Breast epithelium (tissue), 4 donors: ENCODE results near the gene LAMP2. TPM values are rescaled to one million over a fixed set of nuclear protein-coding genes. Genes with fewer than 3 reads are reported as not detected.

Source experiments
- DNase-seq, 2 donors: peaks; one replicate each; pipeline ENCODE4 v3.0.0-alpha.2; 2019; ENCODE audit warnings: low spot score in 2 of 2
- H3K27ac ChIP-seq, 2 donors: fragments of 200-600 bp; sonication (generic) in 1 of 2; one replicate each; pipeline ENCODE4 v1.5.1; 2016 to 2019; ENCODE audit warnings: mild to moderate bottlenecking in 1 of 2
- H3K27me3 ChIP-seq, 2 donors: fragments of 200-600 bp; sonication (generic) in 1 of 2; one replicate each; pipeline versions ENCODE4 v1.5.1 to v1.6.0; 2017 to 2019; ENCODE audit warnings: control low read depth in 1 of 2, mild to moderate bottlenecking in 1 of 2
- H3K36me3 ChIP-seq: fragments of 200-600 bp; one replicate; pipeline ENCODE4 v1.5.1; 2019
- H3K4me1 ChIP-seq, 2 donors: fragments of 200-600 bp; sonication (generic); one replicate each; pipeline ENCODE4 v1.5.1; 2016 to 2019; ENCODE audit warnings: control low read depth in 1 of 2
- H3K4me3 ChIP-seq, 3 donors: fragments of 200-600 bp; sonication (generic); 1 replicate in 2 of 3; 2 replicates in 1 of 3; pipeline ENCODE4 v1.5.1; 2016 to 2019; ENCODE audit warnings: mild to moderate bottlenecking in 3 of 3, moderate library complexity in 2 of 3
- H3K9me3 ChIP-seq, 2 donors: fragments of 200-600 bp; sonication (generic) in 1 of 2; one replicate each; pipeline ENCODE4 v1.5.1; 2016 to 2019; ENCODE audit warnings: control low read depth in 1 of 2
- POLR2A ChIP-seq: fragments of 450-650 bp; IDR thresholded peaks from one replicate; pipeline ENCODE4 v1.6.1; 2016; ENCODE audit warnings: antibody characterized with exemption, mild to moderate bottlenecking, moderate library complexity
- POLR2AphosphoS5 ChIP-seq, 3 donors: sonication (generic); formaldehyde crosslinking; IDR thresholded peaks; one replicate each; pipeline ENCODE4 v1.6.1; 2017; ENCODE audit warnings: antibody characterized with exemption in 3 of 3
- intact Hi-C: fragments of 100-400 bp; cut with DNase I; formaldehyde crosslinking; loops from one replicate; pipeline ENCODE4 v1.15.1; 2023; ENCODE audit warnings: low total_unique reads
- total RNA-seq, 3 donors: library from RNA; depleted of rRNA; stranded (reverse); fragments of >200 nt; gene quantifications; one replicate each; pipeline ENCODE4 v1.1.0, GENCODE V29; 2016
- TF ChIP-seq, protein P1 (sequence below), 3 donors: fragments of 450-650 bp; IDR thresholded peaks; one replicate each; pipeline ENCODE4 v1.5.1; 2016 to 2017; ENCODE audit warnings: antibody characterized with exemption in 3 of 3, mild to moderate bottlenecking in 3 of 3, moderate library complexity in 3 of 3

Gene LAMP2
- total RNA-seq, 3 donors from 2014 or later = 135 to 197 (median 135) TPM

DNA sequence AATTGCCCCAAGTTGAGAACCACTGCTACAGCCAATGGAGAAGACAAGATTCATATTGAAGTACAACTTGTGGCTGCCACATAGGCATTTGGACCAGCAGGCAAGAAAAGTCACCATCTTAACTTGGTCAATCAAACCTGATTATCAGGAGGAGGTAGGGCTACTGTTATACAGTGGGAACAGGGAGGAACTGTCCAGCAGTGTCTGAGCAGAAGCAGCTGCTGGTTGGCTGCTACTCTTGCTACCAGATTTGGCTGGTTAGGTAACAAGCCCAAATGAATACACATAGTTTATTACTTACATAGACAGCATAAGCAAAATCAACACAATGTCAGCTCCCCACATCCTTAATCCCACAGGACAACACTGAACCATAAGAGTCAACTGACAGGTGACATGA lies 67.8 kb downstream of the LAMP2 start:
- Histone ChIP-seq H3K4me3 (no peak overlapping the region), H3K9me3 (no peaks in the 10 kb centered on the region), H3K36me3 (no peaks in the 10 kb centered on the region), H3K27ac (no peak overlapping the region), H3K4me1 (no peaks in the 10 kb centered on the region), H3K27me3 (peaks cover 0 to 6% of the 10 kb centered on the region in 2 donors)
- TF ChIP-seq, protein P1, sequence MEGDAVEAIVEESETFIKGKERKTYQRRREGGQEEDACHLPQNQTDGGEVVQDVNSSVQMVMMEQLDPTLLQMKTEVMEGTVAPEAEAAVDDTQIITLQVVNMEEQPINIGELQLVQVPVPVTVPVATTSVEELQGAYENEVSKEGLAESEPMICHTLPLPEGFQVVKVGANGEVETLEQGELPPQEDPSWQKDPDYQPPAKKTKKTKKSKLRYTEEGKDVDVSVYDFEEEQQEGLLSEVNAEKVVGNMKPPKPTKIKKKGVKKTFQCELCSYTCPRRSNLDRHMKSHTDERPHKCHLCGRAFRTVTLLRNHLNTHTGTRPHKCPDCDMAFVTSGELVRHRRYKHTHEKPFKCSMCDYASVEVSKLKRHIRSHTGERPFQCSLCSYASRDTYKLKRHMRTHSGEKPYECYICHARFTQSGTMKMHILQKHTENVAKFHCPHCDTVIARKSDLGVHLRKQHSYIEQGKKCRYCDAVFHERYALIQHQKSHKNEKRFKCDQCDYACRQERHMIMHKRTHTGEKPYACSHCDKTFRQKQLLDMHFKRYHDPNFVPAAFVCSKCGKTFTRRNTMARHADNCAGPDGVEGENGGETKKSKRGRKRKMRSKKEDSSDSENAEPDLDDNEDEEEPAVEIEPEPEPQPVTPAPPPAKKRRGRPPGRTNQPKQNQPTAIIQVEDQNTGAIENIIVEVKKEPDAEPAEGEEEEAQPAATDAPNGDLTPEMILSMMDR (IDR thresholded peaks at IDR 0.05) = no peak
- TF ChIP-seq POLR2A (no peak), POLR2AphosphoS5 (IDR thresholded peaks at IDR 0.05) (no peak)
- no peak for DNase-seq
- intact Hi-C loops = no loop called here

DNA sequence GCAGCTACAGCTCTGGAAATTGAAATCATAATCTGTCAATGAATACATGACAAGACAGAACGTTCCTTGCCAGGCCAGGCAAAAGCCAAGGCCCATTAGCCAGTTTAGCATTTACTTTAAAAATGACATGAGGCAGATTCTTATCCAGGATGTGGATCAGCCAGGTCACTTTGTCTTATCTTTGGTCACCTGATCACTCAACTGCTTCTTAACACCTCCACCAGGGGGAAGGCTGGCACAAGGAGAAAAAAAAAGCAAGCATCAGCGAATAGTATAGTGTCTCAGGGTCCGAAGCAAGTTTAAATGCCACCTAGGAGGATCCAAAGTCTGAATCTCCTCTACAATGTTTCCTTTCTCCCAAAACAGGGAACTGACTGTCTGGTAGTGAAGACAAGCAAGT lies 88.4 kb downstream of the LAMP2 start:
- Histone ChIP-seq H3K27me3 (peaks cover 0 to 36% of the 10 kb centered on the region in 2 donors), H3K4me1 (no peaks in the 10 kb centered on the region), H3K36me3 (no peaks in the 10 kb centered on the region), H3K9me3 (no peaks in the 10 kb centered on the region), H3K4me3 (no peak overlapping the region), H3K27ac (no peak overlapping the region)
- TF ChIP-seq POLR2A = no peak
- TF ChIP-seq, protein P1 (IDR thresholded peaks at IDR 0.05) = peak in 2 of 3 donors; percentile 20 to 38
- intact Hi-C loops = no loop called here
- no peak for DNase-seq

DNA sequence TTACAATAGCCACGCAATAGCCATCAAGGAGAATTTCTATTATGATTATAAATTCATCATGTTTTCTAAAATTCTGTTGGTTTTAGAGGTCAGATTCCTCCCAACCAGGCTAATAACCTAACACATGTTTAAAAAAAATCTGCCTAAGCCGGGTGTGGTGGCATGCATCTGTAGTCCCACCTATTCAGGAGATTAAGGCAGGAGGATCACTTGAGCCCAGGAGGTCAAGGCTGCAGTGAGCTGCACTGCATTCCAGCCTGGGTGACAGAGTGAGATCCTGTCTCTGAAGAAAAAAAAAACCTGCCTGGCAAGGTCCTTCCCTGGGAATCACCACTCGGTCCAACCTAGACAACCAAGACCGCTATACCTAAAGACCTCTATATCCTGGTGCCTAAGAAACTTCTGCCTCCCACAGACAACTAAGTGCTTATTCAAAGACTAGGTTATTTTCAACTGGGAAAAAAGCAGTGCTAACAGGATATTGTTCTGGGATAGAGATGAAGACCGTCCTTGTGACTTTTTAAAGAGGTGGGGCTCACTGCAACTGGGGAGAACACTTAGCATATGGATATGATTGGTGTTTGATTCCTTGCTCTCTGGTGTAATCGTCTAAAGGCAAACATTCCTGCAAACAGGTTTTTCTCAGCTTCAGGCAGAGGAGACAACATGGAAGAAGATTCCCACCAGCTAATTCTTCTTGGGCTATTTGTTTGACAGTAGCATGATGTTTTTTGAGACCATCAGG lies 89.0 kb downstream of the LAMP2 start:
- Histone ChIP-seq H3K4me3 (no peak overlapping the region), H3K9me3 (no peaks in the 10 kb centered on the region), H3K27me3 (peaks cover 0 to 36% of the 10 kb centered on the region in 2 donors), H3K27ac (no peak overlapping the region), H3K4me1 (no peaks in the 10 kb centered on the region), H3K36me3 (no peaks in the 10 kb centered on the region)
- TF ChIP-seq POLR2A = no peak
- TF ChIP-seq POLR2AphosphoS5 (IDR thresholded peaks at IDR 0.05) = no peak
- TF ChIP-seq, protein P1 (IDR thresholded peaks at IDR 0.05) = no peak
- DNase-seq = no peak
- intact Hi-C loops = no loop called here

DNA sequence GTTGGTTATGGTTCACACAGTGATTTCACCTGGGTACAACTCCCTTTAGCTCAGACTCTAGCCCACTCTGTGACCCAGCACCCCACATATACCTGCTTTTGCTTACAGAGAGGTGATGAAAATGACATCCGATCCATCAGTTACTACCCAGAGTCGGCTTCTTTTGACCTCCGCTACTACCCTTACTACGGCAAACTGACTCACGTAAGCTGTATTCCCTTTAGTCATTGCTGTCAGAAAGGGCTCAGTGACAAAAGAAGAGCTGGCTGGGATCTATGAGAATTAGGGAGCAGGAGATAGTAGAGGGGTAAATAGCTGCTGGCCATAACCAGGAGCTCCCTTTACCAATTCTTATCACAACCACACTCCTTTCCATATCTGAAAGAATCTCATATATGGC lies 90.5 kb downstream of the LAMP2 start:
- H3K4me3 ChIP-seq = no peak overlapping the region
- no peaks in the 10 kb centered on the region for H3K4me1 ChIP-seq
- H3K27me3 ChIP-seq = peaks cover 0 to 31% of the 10 kb centered on the region in 2 donors
- no peaks in the 10 kb centered on the region for H3K9me3 ChIP-seq
- no peaks in the 10 kb centered on the region for H3K36me3 ChIP-seq
- no peak for DNase-seq
- no peak overlapping the region for H3K27ac ChIP-seq
- TF ChIP-seq, protein P1 (IDR thresholded peaks at IDR 0.05) = no peak
- TF ChIP-seq POLR2A = no peak
- TF ChIP-seq POLR2AphosphoS5 (IDR thresholded peaks at IDR 0.05) = no peak
- intact Hi-C loops = no loop called here

Other genes with a start within 250 kb of the LAMP2 start
- 10 to 100 TPM; 12.6 to 49.8 (median 18.4) TPM for gene ZBTB33, start 218.5 kb downstream of the LAMP2 start, total RNA-seq
- 1 to 10 TPM in 2 of 3 donors, under 1 TPM in 1; 0.80 to 5.6 (median 1.3) TPM for gene TMEM255A, start 157.8 kb downstream of the LAMP2 start, total RNA-seq
- gene ATP1B4, start 107.2 kb downstream of the LAMP2 start, total RNA-seq = not detected
- 10 to 100 TPM; 38.7 to 45.5 (median 45.1) TPM for gene CUL4B, start 91.7 kb upstream of the LAMP2 start, total RNA-seq
- 10 to 100 TPM; 18.9 to 31.0 (median 30.8) TPM for gene MCTS1, start 134.8 kb upstream of the LAMP2 start, total RNA-seq
- 10 to 100 TPM; 26.4 to 35.0 (median 31.5) TPM for gene C1GALT1C1, start 160.8 kb upstream of the LAMP2 start, total RNA-seq